Fibroblast of skin of abdomen (primary cell): ENCODE measurements around the gene NAGLU. TPM values are rescaled to one million over a fixed set of nuclear protein-coding genes. Genes with fewer than 3 reads are reported as not detected.

ENCODE experiments used
- DNase-seq: peaks from one replicate; pipeline ENCODE4 v3.0.0-alpha.2; 2013
- polyA plus RNA-seq, 2 experiments: library from polyadenylated mRNA; unstranded; fragments of 120-200 nt; gene quantifications; one replicate each; pipeline ENCODE4 v1.2.1, GENCODE V29; 2013; ENCODE audit not compliant: insufficient read length in 2 of 2

Gene NAGLU
- 25.1 TPM for polyA plus RNA-seq (2013, experiment 1 of 2; ENCODE audit: insufficient read length)
- polyA plus RNA-seq (2013, experiment 2 of 2; ENCODE audit: insufficient read length), result 30.3 TPM

DNA sequence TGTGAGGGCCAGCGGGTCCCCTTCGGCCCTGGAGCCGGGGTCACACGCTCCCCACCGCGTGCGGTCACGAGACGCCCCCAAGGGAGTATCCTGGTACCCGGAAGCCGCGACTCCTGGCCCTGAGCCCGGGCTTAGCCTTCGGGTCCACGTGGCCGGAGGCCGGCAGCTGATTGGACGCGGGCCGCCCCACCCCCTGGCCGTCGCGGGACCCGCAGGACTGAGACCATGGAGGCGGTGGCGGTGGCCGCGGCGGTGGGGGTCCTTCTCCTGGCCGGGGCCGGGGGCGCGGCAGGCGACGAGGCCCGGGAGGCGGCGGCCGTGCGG, at the start of gene NAGLU:
NAGLU (plus strand) TSS at position 194 of the 324 bp plus-strand sequence; CDS start at position 226, 32 bp downstream.
- DNase-seq, result peak; percentile 87

DNA sequence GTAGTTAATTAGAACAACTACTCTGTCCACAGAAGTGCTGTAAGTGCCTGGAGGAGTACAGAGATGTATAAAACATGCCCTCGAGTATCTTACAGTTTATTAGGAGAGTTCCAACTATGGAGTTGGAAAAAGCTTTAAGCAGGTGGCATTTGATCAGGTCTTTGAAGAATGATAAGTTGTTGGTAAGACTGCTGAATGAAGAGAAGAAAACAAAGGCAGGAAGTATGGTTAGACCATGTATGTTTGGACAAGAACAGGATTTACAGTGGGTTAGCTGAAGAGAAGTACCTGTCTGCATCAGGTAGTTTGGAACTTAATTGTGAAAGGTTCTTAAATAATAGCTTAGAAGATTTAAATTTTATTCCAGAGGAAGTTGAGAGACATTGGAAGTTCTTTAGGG, 48.0 kb upstream of the NAGLU start:
- no peak for DNase-seq

DNA sequence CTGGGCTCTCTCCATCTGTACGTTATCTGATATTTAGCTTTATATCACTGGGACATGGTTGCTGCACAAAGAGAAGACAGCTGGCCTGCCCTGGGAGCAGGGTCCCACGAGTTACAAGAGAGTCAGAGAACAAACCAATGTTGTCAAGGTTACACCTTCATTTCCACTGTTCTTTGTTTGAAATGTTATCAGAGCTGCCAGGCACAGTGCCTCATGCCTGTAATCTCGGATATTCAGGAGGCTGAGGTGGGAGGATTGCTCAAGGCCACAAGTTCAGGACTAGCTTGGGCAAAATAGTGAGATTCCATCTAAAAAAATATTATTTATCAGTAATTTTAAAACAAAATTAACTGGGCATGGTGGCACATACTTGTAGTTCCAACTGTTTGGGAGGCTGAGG, 42.7 kb upstream of the NAGLU start:
- no peak for DNase-seq

DNA sequence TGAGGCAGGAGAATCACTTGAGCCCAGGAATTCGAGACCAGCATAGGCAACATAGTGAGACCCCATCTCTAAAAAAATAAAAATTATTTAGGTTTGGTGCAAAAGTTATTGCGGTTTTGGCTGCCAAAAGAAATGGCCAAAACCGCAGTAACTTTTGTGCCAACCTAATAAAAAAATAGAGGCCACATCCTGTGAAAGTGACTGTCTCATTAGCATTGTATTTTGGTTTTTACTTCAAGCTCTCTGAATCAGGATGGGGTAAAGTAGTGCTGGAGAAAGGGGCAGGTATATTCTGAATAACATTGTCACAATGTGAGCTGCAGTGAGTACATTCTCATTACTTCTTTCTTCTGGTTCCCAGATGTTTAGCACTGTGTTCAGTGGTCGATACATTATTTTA, 41.4 kb upstream of the NAGLU start:
- DNase-seq, result no peak

DNA sequence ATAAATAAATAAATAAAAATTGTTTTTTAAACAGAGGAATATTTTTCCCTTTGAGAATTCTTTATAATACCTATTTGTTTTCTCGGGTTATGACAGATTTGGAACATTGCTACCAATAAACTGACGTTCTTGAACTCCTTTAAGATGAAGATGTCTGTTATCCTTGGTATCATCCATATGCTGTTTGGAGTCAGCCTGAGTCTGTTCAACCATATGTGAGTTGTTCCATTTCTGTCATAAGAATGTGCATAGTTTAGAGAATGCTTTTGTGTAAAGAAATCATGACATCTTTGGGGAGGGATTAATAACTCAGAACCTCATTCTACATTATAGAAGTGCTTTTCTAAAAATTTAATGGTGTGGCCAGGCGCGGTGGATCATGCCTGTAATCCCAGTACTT, 37.2 kb upstream of the NAGLU start:
- no peak for DNase-seq

DNA sequence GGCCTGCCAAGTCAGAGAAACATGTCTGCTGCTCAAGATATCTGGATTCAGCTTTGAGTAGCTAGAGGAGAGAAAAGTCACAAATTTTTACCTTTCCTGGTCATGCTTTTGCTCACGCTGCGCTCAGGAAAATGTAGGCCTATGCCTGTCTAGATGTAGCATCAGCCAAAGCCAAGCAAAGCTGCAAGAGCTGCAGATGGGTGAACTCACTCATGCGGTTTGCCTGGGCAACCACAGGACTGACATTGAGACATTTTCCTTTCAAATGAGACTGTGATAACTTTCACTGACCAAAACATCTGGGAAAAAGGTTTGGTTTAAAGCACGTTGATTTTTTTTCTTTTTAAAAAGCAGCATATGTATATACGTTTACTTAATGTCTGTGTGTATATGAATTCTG, 34.0 kb upstream of the NAGLU start:
- DNase-seq, result no peak

DNA sequence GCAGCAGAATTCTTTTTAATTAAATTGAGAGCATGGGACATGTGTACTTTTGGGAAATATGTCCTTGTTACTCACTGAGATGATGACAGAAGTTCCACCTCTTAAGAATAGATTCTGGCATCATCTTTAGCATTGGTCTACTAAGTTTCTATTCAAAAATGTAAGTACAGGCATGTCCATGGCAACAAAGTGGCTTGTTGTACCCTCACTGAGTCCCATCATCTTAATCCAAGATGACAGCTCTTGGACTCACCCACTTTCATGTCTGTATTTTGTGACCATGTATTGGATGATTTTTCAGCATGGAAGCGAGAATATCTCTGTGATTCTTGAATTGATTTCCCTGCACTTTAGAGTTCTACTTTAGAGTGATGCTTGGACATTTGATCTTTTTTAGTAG, 33.1 kb upstream of the NAGLU start:
- no peak for DNase-seq

DNA sequence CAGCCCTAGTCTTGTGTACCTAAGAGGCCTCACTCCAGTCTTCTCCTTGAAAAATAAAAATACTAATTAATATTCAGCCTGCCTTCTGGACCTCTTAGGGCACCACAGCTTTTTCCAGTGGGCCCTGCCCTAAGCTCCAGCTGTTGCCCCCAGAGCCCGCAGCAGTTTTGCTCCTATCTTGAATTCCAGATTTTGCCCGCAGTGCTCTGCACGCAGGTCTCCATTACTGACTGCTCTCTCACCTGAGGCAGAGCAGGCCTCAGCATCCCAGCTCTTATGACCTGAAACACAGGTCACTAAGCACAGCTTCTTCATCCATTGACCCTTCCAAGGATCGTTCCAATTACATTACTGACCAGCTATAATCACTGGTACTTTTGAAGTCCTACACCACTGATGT, 28.4 kb upstream of the NAGLU start:
- no peak for DNase-seq

DNA sequence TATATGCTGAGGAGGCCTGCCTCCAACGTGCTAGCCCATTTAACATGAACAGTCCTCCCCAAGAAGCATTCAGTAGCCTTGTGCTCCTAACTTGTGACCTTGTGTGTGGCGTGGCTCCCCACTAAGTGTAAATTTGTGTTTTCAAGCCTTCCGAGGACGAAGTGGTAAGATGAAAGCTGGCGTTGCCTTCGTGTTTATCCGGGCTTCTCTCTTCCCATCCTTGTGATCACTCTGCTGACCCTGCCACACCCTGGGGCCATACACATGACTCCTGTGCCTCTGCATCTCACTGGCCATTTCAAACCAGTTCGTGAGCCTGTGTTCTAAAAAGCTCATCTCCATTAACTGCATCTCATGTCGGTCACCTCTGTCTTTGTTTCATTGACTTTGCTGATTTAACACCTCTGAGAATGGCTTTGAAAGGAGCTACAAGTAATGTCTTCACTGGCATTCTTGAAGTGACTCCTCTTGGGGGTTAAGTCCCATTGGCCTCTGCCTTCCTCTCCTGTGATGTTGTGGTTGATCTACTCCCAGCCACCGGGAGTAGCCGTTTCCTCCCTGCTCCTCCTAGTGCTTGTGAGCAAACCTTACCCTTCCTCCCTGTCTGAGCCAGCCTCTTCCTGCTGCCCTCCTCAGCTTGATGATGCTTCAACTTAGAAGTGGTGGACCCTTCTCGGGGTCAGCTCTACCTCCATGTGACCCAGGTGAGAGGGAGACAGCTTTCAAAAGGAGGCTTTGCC, 27.4 kb upstream of the NAGLU start:
- no peak for DNase-seq

DNA sequence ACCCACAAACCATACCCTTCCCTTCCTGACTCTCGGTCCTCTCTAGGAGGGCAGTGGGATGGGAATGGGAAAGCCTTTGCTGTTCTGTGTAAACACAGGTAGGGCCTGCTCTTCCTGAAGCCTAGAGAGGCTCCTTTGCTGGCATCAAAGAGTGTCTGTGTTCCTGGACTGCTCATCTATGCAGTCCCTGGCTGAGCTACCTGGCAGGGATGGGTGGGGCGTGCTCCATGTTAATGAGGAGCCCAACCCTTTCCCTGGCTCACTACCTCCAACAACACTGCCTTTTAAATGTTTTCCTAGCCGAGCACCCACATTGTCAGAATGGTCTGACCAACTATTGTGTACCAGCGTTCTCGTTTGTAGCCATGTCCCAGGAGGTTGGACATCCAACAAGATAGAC, 26.6 kb upstream of the NAGLU start:
- no peak for DNase-seq

DNA sequence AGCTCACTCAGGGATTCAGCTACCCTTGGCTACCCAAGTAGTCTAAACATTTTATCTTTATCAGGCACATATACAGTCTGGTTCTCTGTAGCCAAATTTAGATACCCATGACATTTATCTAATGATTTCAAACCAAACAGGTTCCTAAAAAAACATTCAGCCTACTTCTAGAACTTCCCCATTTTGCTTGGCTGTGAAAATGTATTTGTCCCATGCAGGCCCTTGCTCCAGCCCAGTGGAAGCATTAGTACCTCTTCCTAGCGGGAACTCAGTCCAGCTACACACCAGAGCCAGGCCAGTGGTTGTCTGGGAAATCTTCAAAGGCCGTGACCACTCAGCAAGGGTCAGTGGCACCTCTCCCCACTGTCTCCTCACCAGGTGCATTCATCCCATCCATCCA, 26.2 kb upstream of the NAGLU start:
- DNase-seq, result no peak

DNA sequence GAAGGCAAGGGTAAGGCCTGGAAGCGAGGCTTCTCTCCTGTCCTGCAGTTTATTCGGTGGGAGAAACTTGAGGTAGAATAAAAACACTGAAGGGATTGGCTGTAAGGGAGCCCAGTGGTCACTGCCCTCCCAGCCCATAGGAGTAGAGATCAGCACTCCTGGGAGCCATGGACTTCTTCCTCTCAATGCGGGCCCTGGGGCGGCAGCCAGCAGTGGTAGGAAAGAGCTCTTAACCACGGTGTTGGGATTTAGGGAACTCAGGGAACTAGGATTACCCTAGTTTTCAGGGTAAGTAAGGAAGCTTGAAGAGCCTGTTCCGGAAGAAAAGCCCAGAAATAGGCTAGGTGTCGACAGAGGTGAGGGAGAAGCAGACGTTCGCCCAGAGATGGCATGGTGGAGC, 23.8 kb upstream of the NAGLU start:
- DNase-seq, result no peak

DNA sequence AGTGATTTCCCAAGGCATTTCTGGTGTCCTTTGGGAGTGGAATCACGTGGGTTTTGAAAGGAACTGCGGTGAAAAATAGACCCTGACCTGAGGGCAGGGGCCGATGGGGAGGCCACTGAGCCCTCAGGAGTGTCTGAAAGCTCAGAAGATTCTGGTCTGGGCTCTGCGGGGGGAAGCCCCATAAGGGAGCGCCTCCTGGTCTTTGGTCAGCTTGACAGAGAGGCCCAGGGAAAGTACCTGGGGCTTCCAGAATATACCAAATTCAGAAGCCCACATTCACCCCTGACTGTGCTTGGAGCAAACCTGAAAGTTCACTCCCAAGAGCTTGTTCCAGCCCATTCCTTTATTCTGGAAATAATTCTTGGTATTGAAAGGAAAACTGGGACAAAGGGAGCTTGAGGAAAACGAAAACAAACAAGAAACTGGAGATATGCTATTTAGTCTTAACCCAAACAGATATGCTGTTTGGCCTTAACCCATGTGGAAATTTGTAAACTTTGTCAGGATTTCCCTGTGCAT, 23.2 kb upstream of the NAGLU start:
- DNase-seq, result no peak

DNA sequence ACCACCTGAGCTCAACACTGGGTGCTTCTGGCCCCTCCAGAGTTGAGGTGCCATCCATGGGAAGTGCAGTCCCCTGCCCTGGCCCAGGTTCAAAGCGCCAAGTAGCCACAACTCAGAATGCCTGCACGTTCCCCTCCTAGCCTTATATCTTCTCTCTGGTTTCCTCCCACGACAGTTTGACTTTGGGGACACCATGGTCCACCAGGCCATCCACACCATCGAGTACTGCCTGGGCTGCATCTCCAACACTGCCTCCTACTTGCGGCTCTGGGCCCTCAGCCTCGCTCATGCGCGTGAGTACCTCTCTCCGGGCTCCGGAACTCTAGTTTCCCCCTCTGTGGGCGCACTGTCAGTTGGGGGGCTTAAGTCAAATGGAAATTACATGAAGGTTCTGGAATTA, 22.4 kb upstream of the NAGLU start:
- no peak for DNase-seq

DNA sequence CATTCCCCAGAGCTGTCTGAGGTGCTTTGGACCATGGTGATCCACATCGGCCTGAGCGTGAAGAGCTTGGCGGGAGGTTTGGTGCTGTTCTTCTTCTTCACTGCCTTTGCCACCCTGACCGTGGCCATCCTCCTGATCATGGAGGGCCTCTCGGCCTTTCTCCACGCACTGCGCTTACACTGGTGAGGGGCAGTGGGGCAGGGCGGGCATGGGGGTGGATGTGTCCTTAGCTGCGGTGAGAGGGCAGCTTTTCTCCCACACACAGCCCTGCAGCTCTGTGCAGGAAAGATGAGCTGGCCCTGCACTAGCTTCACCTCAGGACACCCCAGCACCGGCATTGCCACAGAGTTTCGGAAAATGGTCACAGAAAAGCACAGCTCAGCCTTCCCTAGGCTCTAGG, 21.8 kb upstream of the NAGLU start:
- DNase-seq, result no peak

DNA sequence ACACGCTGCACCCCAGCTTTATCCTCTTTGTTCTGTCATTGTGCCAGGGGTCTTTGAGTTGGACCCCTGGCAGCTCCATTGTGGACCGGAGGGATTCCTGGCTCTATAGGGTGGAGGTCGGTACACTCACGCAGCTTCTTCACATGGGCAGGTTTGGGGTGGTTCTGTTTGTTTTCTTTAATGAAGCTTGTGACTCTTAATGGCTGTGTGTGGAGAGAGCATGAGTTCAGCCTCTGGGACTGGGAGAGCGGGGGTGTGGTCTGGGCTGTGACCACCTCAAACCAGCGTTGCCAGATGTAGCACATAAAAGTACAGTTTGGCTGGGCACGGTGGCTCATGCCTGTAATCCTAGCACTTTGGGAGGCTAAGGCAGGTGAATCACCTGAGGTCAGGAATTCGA, 21.2 kb upstream of the NAGLU start:
- no peak for DNase-seq

DNA sequence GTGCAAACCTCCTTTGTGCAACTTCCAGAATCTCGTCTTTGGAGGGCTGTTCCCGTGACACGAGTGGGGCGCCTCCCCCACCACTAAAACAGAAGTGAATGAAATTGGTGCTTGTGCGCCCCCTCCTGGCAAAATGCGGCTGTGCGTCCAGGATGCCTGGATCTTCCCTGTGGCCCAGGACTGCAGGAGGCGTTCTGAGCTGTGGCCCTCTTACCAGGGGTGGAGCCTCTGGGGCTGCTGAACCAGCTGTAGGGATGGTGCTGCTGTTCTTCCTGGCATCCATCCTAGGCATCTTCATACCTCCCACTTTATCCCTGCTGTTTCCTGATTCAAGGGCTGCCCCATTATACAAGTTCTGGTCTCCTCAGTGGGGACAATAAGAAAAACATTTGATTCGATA, 18.5 kb upstream of the NAGLU start:
- peak; percentile 93 for DNase-seq

DNA sequence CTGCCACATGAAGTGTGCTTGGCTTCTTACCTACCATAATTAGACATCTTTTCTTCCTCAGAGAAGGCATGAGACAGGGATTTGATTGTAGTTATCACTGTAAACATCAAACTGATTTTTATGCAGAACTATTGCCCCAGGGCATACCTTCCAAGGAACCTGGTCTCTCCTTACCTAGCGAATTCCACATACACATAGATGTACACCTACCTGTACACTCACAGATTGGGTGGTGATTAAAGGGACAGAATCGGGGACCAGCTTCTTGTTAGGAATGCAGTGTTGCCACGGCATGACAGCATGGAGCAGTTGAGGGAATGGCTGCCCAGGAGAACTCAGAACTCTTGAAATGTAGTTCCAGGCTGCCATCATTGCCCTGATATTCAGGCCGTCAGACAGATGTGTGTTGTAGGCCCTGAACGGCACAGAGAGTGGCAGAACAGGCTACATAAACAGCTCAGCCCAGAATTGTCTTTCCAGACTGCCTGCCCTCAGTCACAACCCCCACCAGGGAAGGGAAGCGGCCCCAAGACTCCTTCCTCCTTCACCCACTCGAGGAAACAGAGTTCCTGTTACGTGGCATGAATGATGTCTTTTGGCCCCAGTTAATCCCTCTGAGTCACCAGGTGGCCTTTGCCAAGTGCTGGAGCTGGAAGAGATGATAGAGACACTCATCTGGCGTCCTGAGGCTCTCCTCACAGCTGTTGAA, 17.8 kb upstream of the NAGLU start:
- DNase-seq, result peak; percentile 98

DNA sequence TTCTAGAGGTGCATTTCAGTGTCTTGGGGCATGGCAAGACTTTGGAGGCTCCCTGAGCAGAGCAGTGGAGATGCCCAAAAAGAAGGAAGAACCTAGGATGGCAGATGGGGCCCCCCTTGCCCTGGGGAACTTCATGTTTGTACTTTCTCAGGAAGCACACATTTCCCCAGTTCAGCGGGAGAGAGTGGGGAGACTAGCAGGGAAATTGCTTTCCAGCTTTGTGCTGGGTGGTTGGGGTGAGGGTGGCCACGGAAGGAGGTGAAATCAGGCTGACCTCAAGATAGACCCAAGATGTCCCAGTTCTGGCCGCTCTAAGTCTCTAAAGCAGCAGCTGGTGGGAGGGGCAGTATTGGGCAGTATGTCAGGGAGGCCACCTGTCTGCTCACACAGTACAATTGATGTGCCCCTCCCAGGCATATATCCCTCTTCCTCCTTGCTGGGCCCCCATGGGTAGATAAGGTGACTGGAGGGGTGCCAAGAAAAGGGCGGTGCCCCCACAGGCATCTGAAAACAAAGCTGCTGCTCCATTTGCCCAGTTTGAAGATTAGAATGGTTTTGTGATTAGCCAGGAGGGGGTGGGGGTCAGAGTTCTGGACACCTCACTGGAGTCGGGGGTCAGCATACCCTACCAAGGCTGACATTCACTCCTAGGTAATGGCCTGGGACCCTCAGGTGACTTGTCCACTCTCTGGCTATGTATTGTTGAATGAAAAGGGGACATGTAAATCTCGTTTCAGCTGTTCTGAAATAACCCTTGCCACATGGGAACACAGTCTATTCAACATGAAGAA, 17.1 kb upstream of the NAGLU start:
- peak; percentile 40 for DNase-seq

DNA sequence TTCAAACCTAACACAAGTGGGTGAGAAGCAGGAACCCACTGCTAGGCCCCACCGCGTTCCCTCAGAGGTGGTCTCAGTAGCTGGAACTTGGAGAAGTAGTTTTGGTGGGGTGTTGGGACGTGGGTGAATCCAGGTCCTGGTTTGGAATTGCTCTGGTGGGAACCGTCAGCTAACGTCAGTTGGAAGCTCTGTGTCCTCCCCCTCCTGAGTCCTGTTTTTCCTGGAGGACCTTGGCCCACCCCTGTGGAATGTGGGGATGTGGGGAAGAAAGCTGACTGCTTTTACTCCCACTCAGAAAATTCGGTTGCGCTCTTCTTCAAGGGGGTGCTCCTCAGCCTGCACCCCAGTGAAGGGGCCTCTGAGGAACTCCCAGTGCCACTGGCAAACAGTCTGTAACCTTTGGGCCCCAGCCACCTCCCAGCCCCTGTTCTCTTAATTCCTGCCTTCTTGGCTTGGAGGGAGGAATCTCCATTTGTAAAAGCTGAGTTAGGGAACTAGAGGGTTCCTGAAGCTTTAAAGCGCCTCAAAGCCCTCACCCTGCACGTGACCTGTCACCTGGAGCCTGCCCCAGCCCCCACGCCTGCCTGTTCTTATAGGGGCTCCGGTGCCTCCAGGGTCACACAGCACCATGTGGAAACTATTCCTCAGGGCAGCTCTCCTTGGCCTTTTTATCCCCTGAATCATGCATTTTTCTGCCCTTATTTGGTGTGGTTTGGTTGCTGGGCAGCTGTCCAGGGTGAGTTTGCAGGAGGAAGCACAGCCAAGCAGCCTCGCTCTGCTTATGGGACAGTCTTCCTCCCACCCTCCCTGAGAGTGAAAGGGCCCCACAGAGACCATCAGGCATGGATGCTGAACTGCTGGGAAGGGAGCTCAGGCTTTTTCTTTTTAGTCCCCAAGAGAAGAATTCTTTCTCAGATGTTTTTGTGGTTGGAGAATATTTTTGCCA, 16.2 kb upstream of the NAGLU start:
- DNase-seq, result peak; percentile 100

DNA sequence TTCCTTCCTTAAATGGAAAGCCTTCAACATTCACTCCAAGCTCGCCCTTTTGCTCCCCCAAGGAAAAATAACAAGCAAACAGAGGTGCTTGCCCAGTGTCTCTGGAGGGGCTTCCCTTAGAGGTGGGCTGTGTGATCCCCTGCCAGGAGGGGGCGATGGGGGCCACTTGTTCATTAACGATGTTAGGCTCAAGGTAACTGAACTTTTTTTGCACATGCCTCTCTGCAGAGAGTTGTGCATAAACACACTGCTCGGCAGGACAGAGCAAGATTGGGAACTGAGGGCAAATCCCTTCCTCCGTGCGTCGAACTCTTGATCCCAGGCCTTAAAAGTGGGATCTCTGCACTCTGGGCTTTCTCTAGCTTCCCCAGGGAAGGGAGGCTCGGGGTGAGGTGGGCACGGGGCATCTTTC, 15.5 kb upstream of the NAGLU start:
- no peak for DNase-seq

DNA sequence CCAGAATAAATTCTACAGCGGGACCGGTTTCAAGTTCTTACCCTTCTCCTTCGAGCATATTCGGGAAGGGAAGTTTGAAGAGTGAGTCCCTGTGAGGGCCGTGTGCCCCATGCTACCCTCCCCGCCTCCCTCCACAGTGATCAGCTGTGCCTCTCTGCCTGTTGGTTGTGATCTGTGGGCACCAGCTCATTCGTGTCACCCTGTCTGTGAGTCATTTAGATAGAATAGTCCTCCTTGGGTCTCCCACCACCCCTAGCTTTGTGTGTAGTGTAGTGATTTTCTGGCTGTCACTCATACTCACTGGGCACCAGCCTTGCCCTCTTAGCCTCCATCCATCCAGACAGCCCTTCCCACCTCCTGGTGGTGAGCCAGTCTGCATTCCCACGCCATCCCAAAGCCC, 15.0 kb upstream of the NAGLU start:
- DNase-seq, result peak; percentile 10
